Mammary epithelial cell (primary cell): Measurements from ENCODE around the gene ALOX5.
"Not testable (repeated sequence)": the region's sequence is repeated elsewhere in the genome, so short reads cannot be mapped to it uniquely, and the experiment has no call there.

Experiments
- CTCF ChIP-seq, 2 donors: IDR thresholded peaks in 1 of 2; conservative IDR thresholded peaks in 1 of 2; 2 replicates each; pipeline ENCODE4 v1.5.1; 2011 to 2012; ENCODE audit warnings: inconsistent platforms in 2 of 2, low read length in 2 of 2, mild to moderate bottlenecking in 2 of 2, control low read depth in 1 of 2, low read depth in 1 of 2; ENCODE audit not compliant: insufficient read depth in 1 of 2; ENCODE audit errors: extremely low read depth in 1 of 2
- EZH2 ChIP-seq: IDR thresholded peaks from 2 replicates; pipeline ENCODE4 v1.6.1; 2012; ENCODE audit warnings: low read length, inconsistent platforms, borderline replicate concordance

GRCh38 chr10:45409347-45409746 is 35.3 kb downstream of the ALOX5 start:
- TF ChIP-seq CTCF (conservative IDR thresholded peaks at IDR 0.05 in 1 of 2, IDR thresholded peaks at IDR 0.05 in 1 of 2; ENCODE audit: extremely low read depth in 1 of 2, insufficient read depth in 1 of 2, low read depth in 1 of 2, low read length in 2 of 2); EZH2: not testable (repeated sequence)
